Subcutaneous abdominal adipose tissue (tissue), 5 donors: ENCODE results near the gene ABCC1.

ENCODE experiments used
- H3K27ac ChIP-seq: one replicate; pipeline ENCODE4 v1.7.0; 2013; ENCODE audit warnings: low read depth, mild to moderate bottlenecking, inconsistent platforms, low read length, moderate library complexity
- H3K27me3 ChIP-seq, 5 donors: one replicate each; pipeline ENCODE4 v1.7.0; 2013; ENCODE audit warnings: low read length in 5 of 5, inconsistent platforms in 1 of 5; ENCODE audit not compliant: control insufficient read depth in 5 of 5, insufficient read depth in 4 of 5
- H3K36me3 ChIP-seq, 5 donors: one replicate each; pipeline ENCODE4 v1.7.0; 2013; ENCODE audit warnings: low read length in 5 of 5; ENCODE audit not compliant: control insufficient read depth in 5 of 5, insufficient read depth in 5 of 5
- H3K4me1 ChIP-seq, 5 donors: one replicate each; pipeline ENCODE4 v1.7.0; 2013; ENCODE audit warnings: low read length in 5 of 5, mild to moderate bottlenecking in 3 of 5, moderate library complexity in 1 of 5; ENCODE audit not compliant: control insufficient read depth in 5 of 5, insufficient read depth in 5 of 5
- H3K4me3 ChIP-seq, 5 donors: one replicate each; pipeline ENCODE4 v1.7.0; 2013; ENCODE audit warnings: low read length in 5 of 5, low read depth in 1 of 5
- H3K9ac ChIP-seq, 5 donors: one replicate each; pipeline ENCODE4 v1.7.0; 2013; ENCODE audit warnings: low read length in 5 of 5, mild to moderate bottlenecking in 4 of 5, moderate library complexity in 3 of 5
- H3K9me3 ChIP-seq, 5 donors: one replicate each; pipeline ENCODE4 v1.7.0; 2013; ENCODE audit warnings: low read length in 5 of 5; ENCODE audit not compliant: control insufficient read depth in 5 of 5
- donor health status: healthy.
- donor health status: healthy.
- donor health status: healthy.
- donor health status: healthy.
- donor health status: healthy.

Gene ABCC1

GRCh38 chr16:16108759-16109158, 159.3 kb downstream of the ABCC1 start:
- Histone ChIP-seq H3K27ac (no peak overlapping the region), H3K4me1 (no peaks in the 10 kb centered on the region), H3K27me3 (no peaks in the 10 kb centered on the region), H3K9me3 (no peaks in the 10 kb centered on the region), H3K4me3 (no peak overlapping the region), H3K36me3 (peaks cover 3 to 93% (median 60%) of the 10 kb centered on the region in 5 donors), H3K9ac (no peak overlapping the region)

GRCh38 chr16:16109453-16110110, 160.2 kb downstream of the ABCC1 start:
- no peak overlapping the region for H3K9ac ChIP-seq
- no peaks in the 10 kb centered on the region for H3K27me3 ChIP-seq
- no peaks in the 10 kb centered on the region for H3K4me1 ChIP-seq
- H3K9me3 ChIP-seq = no peaks in the 10 kb centered on the region
- no peak overlapping the region for H3K4me3 ChIP-seq
- H3K27ac ChIP-seq = no peak overlapping the region
- H3K36me3 ChIP-seq = peaks cover 3 to 93% (median 61%) of the 10 kb centered on the region in 5 donors

- no peak overlapping the region for H3K27ac ChIP-seq
- peaks cover 5 to 93% (median 64%) of the 10 kb centered on the region in 5 donors for H3K36me3 ChIP-seq
- H3K9me3 ChIP-seq = no peaks in the 10 kb centered on the region
- no peaks in the 10 kb centered on the region for H3K4me1 ChIP-seq
- H3K27me3 ChIP-seq = no peaks in the 10 kb centered on the region
- H3K9ac ChIP-seq = no peak overlapping the region
- no peak overlapping the region for H3K4me3 ChIP-seq
Measured at GRCh38 chr16:16110111-16110490, 160.7 kb downstream of the ABCC1 start.

GRCh38 chr16:16111639-16112038, 162.2 kb downstream of the ABCC1 start:
- Histone ChIP-seq H3K36me3 (peaks cover 5 to 94% (median 70%) of the 10 kb centered on the region in 5 donors), H3K9ac (no peak overlapping the region)

DNA sequence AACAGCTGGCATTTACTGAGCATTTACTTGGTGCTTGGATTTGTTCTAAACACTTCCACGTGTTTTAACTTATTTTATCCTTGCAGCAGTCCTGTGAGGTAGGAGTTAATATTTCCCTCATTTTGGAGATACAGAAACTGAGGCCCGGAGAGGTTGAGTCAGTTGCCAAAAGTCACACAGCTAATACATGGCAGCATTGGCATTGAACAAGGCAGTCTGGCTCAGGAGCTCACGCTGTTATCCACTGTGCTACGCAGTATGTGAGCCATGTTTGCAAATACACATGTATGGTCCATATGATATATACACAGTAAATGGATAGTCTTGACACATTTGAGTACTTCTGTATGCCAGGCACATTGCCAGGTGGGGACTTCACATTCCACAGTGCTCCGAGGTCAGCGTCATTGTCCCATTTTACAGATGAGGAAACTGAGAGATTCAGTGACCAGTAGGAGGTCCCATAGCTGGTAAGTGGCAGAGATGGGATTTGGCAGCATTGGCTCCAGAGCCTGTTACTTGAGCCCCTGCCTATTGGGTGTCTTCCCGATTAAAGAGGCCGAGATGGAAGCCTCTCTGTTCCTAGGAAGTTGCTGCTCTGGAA, 163.1 kb downstream of the ABCC1 start:
- Histone ChIP-seq H3K27me3 (no peaks in the 10 kb centered on the region), H3K27ac (no peak overlapping the region)

More at GRCh38 chr16:16111639-16112038, 162.2 kb downstream of the ABCC1 start:
- Histone ChIP-seq H3K27me3 (no peaks in the 10 kb centered on the region), H3K4me1 (no peaks in the 10 kb centered on the region), H3K27ac (no peak overlapping the region), H3K9me3 (no peaks in the 10 kb centered on the region), H3K4me3 (no peak overlapping the region)

DNA sequence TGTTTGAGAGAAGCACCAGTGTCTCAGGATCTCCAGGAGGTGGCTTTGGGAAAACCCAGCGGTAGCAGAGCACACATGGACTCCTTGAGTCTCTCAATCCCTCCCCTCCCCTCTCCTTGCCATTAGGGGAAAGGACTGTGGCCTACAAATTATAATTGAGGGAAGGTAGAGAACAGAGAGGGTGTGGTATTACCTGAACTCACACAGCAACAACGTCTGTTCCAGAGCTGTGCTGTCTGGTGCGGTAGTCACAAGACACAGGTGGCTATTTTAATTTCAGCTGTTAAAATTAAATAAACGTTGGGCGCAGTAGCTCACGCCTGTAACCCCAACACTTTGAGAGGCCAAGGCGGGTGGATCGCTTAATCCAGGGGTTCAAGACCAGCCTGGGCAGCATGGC, 163.7 kb downstream of the ABCC1 start:
- Histone ChIP-seq H3K4me3 (no peak overlapping the region), H3K9ac (no peak overlapping the region)

More for the DNA sequence above, 163.1 kb downstream of the ABCC1 start:
- no peaks in the 10 kb centered on the region for H3K4me1 ChIP-seq
- H3K4me3 ChIP-seq = no peak overlapping the region
- H3K9ac ChIP-seq = no peak overlapping the region
- H3K9me3 ChIP-seq = no peaks in the 10 kb centered on the region
- peaks cover 8 to 96% (median 74%) of the 10 kb centered on the region in 5 donors for H3K36me3 ChIP-seq

GRCh38 chr16:16116841-16117240, 167.4 kb downstream of the ABCC1 start:
- Histone ChIP-seq H3K27me3 (no peaks in the 10 kb centered on the region), H3K4me3 (no peak overlapping the region), H3K9me3 (peaks cover 0 to 7% (median 0%) of the 10 kb centered on the region in 5 donors), H3K4me1 (peaks cover 0 to 8% (median 0%) of the 10 kb centered on the region in 5 donors), H3K9ac (no peak overlapping the region), H3K36me3 (peaks cover 10 to 77% (median 58%) of the 10 kb centered on the region in 5 donors), H3K27ac (no peak overlapping the region)

More for the DNA sequence above, 163.7 kb downstream of the ABCC1 start:
- Histone ChIP-seq H3K27ac (no peak overlapping the region), H3K36me3 (peaks cover 10 to 97% (median 72%) of the 10 kb centered on the region in 5 donors), H3K4me1 (no peaks in the 10 kb centered on the region), H3K9me3 (peaks cover 0 to 4% (median 0%) of the 10 kb centered on the region in 5 donors), H3K27me3 (no peaks in the 10 kb centered on the region)

DNA sequence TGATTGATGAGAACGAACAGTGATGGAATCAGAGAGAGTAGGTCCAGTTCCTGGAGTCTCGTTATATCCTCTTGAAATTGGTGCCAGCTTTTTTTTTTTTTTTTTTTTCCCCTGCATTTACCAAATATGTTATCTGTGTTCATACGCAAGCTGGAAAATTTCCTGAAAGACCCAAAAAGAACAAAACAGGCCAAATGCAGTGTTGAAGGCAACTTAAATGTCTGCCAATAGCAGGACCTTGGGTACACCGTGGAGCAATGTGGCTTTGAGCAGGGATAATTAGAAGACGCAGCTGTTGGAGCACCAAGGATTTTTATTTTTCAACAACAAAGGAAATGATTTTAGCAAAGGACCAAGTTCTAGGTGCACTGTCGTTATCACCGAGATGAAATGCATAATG, 168.9 kb downstream of the ABCC1 start:
- H3K36me3 ChIP-seq = peaks cover 11 to 77% (median 55%) of the 10 kb centered on the region in 5 donors
- H3K9me3 ChIP-seq = peaks cover 0 to 7% (median 0%) of the 10 kb centered on the region in 5 donors
- no peak overlapping the region for H3K27ac ChIP-seq
- peaks cover 0 to 8% (median 0%) of the 10 kb centered on the region in 5 donors for H3K4me1 ChIP-seq
- no peak overlapping the region for H3K4me3 ChIP-seq
- no peak overlapping the region for H3K9ac ChIP-seq
- H3K27me3 ChIP-seq = no peaks in the 10 kb centered on the region

GRCh38 chr16:16120044-16120381, 170.6 kb downstream of the ABCC1 start:
- peaks cover 11 to 77% (median 50%) of the 10 kb centered on the region in 5 donors for H3K36me3 ChIP-seq
- H3K27me3 ChIP-seq = no peaks in the 10 kb centered on the region
- H3K4me1 ChIP-seq = peaks cover 0 to 8% (median 0%) of the 10 kb centered on the region in 5 donors
- H3K9ac ChIP-seq = no peak overlapping the region
- H3K9me3 ChIP-seq = peaks cover 0 to 14% (median 7%) of the 10 kb centered on the region in 5 donors
- H3K27ac ChIP-seq = no peak overlapping the region
- H3K4me3 ChIP-seq = no peak overlapping the region

DNA sequence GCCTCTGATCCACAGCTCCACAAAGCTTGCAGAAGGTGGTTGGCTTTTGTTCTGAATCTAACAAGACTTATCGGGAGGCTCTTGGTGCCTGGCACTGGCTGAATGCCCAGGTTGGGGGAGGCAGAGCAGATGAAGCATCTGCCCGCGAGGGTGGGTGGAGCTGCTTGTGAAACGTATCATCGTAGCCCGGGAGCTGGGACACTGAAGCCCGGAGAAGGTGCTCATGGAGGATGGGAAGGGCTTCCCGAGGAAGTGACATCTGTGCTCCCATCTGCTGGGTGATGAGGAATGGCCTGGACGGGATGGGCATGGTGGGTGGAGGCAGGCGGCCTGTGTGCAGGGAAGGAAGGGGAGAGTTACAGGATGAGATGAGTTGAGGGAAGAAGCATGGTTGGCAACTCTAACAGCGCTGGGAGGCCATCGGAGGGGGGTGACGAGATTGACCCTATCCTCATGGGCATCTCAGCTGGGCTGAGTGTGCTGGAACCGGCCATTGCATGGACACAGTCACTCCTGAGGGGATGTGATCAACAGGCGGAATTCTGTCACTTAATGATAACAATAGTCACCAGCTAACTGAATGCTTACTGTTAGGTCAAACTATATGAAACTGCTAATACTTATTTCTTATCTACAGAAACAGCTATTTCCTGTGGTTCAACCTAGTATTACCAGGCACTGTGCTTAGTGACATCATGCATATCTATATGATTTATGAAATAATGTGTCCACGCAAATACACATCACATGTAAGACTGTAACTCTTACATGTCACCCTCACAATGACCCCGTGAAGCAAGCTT, 171.2 kb downstream of the ABCC1 start:
- Histone ChIP-seq H3K4me3 (no peak overlapping the region), H3K4me1 (peaks cover 0 to 8% (median 0%) of the 10 kb centered on the region in 5 donors), H3K9ac (no peak overlapping the region), H3K36me3 (peaks cover 11 to 76% (median 49%) of the 10 kb centered on the region in 5 donors), H3K27me3 (no peaks in the 10 kb centered on the region), H3K9me3 (peaks cover 0 to 15% (median 11%) of the 10 kb centered on the region in 5 donors), H3K27ac (no peak overlapping the region)
